GM12873 (cell line): ENCODE measurements around the gene SLC34A2.

Source experiments
- CTCF ChIP-seq: IDR thresholded peaks from 2 replicates; pipeline ENCODE4 v1.5.1; 2012; ENCODE audit warnings: low read depth, mild to moderate bottlenecking, moderate library complexity, low read length, control low read depth; ENCODE audit not compliant: insufficient read depth; ENCODE audit errors: missing control alignments

The SLC34A2 gene

DNA sequence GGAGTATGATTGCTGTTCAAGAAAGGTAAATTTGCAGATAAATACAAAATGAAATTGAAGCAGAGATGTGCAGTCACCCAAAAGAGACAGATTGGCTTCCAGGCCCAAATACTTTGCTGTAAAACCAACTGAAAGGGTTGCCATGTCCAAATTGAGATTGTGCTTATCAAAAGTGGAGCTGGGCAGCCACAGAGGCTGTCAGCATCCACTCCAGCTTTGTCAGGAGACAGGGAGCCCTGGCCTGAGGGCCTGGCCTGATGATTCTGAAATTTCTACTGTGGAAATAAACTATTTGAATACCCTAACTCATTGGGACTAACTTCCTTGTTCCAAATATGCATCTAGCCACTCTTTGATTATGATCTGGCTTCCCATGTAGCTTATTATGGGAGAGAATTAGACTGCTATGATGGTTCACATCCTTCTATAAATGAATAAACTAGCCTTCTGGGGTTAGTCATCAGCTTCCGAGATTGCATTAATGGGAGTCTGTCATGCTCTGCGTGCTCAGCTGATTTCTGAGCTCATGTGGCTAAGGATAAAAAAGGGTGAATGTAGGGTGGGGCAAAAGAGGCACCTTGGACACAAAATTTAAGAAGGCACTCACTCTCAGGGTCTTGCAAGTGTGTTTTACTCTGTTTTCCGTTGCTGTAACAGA lies 48.2 kb downstream of the SLC34A2 start:
- no peak for TF ChIP-seq CTCF

GRCh38 chr4:25704516-25704915 lies 48.9 kb downstream of the SLC34A2 start:
- TF ChIP-seq CTCF, result no peak

GRCh38 chr4:25710637-25711036 lies 55.0 kb downstream of the SLC34A2 start:
- TF ChIP-seq CTCF, result no peak

- no peak for TF ChIP-seq CTCF
Observed at GRCh38 chr4:25712611-25713010, 57.0 kb downstream of the SLC34A2 start.

DNA sequence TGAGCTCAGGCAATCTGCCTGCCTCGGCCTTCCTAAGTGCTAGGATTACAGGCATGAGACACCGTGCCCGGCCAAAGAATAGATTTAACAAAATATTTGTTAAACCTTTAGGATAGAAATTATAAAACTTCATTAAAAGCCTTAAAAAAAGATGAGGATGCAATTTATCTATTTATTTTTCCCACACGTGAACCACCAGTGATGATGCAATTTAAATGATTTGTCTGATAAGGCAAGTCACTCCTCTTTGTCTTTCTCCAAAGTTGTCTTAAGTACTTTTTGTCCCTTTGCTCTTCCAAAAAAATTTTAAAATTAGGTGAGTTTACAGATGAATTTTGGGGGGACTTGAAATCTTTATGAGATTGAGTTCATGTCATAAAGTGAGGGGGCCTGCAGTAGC lies 58.2 kb downstream of the SLC34A2 start:
- TF ChIP-seq CTCF, result no peak

- no peak for TF ChIP-seq CTCF
Observed at GRCh38 chr4:25722964-25723363, 67.3 kb downstream of the SLC34A2 start.

- TF ChIP-seq CTCF, result no peak
Observed at GRCh38 chr4:25723409-25723808, 67.8 kb downstream of the SLC34A2 start.

GRCh38 chr4:25725870-25726269 lies 70.2 kb downstream of the SLC34A2 start:
- TF ChIP-seq CTCF, result no peak
